NOMO-1 treated with DMSO at 0.1 percent for 48 hours (cell line): ENCODE measurements around the gene TES.
"Not testable (repeated sequence)": the region's sequence is repeated elsewhere in the genome, so short reads cannot be mapped to it uniquely, and the experiment has no call there.

Experiments
- DNase-seq: peaks from one replicate; lab custom pipeline; 2025; ENCODE audit not compliant: unreplicated experiment; lab: John Stamatoyannopoulos, UW

TES gene

GRCh38 chr7:116241291-116241690 is 31.0 kb downstream of the TES start:
- DNase-seq = no peak

- DNase-seq = no peak
These were observed 31.8 kb downstream of the TES start for GRCh38 chr7:116242178-116242577.

- DNase-seq = no peak
These were observed 32.4 kb downstream of the TES start for GRCh38 chr7:116242759-116243158.

- not testable (repeated sequence) for DNase-seq
These were observed 34.5 kb downstream of the TES start for GRCh38 chr7:116244803-116245202.

- no peak for DNase-seq
These were observed 36.0 kb downstream of the TES start for GRCh38 chr7:116246357-116246756.

- peak; percentile 0 for DNase-seq
These were observed 39.7 kb downstream of the TES start for GRCh38 chr7:116249969-116250553.

GRCh38 chr7:116251675-116252074 is 41.3 kb downstream of the TES start:
- no peak for DNase-seq

- DNase-seq = no peak
These were observed 41.9 kb downstream of the TES start for GRCh38 chr7:116252249-116252648.

GRCh38 chr7:116257156-116257555 is 46.8 kb downstream of the TES start:
- no peak for DNase-seq

- peak; percentile 31 for DNase-seq
These were observed 48.4 kb downstream of the TES start for GRCh38 chr7:116258734-116259133.

- DNase-seq = no peak
These were observed 49.0 kb downstream of the TES start for GRCh38 chr7:116259156-116259870.

GRCh38 chr7:116259871-116260440 is 49.6 kb downstream of the TES start:
- no peak for DNase-seq

GRCh38 chr7:116261904-116262303 is 51.6 kb downstream of the TES start:
- no peak for DNase-seq

GRCh38 chr7:116265881-116266280 is 55.5 kb downstream of the TES start:
- no peak for DNase-seq

GRCh38 chr7:116269466-116269865 is 59.1 kb downstream of the TES start:
- no peak for DNase-seq

- DNase-seq = no peak
These were observed 61.0 kb downstream of the TES start for GRCh38 chr7:116271161-116271913.

- DNase-seq = no peak
These were observed 61.9 kb downstream of the TES start for GRCh38 chr7:116271963-116272886.

GRCh38 chr7:116273283-116273917 is 63.1 kb downstream of the TES start:
- no peak for DNase-seq

- DNase-seq = no peak
These were observed 63.6 kb downstream of the TES start for GRCh38 chr7:116273918-116274301.

- DNase-seq = no peak
These were observed 66.7 kb downstream of the TES start for GRCh38 chr7:116277070-116277469.
